A549 treated with AZD2906 at 1 μM for 4 hours (cell line): Measurements from ENCODE around the gene GRAMD1A. TPM values are rescaled to one million over a fixed set of nuclear protein-coding genes. Genes with fewer than 3 reads are reported as not detected.

Experiments
- total RNA-seq: library from RNA; stranded (reverse); fragments of 200-300 nt; extraction: Qiagen RNA extraction; gene quantifications from 5 replicates; pipeline ENCODE4 v1.2.3, GENCODE V29; 2022

Gene GRAMD1A
- 131 to 148 TPM (median 145 TPM) in 5 replicates for total RNA-seq

GRCh38 chr19:34999498-35000337 is at the start of gene GRAMD1A:
TSS of gene GRAMD1A (plus strand) at chr19:35000323. CDS start at chr19:35000479, 156 bp downstream.

GRCh38 chr19:34963573-34964406 is 36.3 kb upstream of the GRAMD1A start, which contains the start of gene ZNF792:
TSS of gene ZNF792 (minus strand) at chr19:34964229. CDS start at chr19:34963662, 567 bp downstream.

GRCh38 chr19:35030257-35031071 is 30.3 kb downstream of the GRAMD1A start, which contains the start of gene SCN1B:
TSS of gene SCN1B (plus strand) at chr19:35030470. CDS start at chr19:35030821, 351 bp downstream.

GRCh38 chr19:35041548-35042055 is 41.5 kb downstream of the GRAMD1A start, which contains the start of gene HPN:
TSS of gene HPN (plus strand) at chr19:35041721. CDS start at chr19:35042507, 786 bp downstream.

Other genes starting within 250 kb of the GRAMD1A start
- gene ZNF599, start 227.1 kb upstream of the GRAMD1A start, total RNA-seq = 2.0 to 3.0 TPM (median 2.7 TPM) in 5 replicates
- 4.4 to 6.0 TPM (median 4.8 TPM) in 5 replicates for gene ZNF30, start 73.4 kb upstream of the GRAMD1A start, total RNA-seq
- gene ZNF792, start 36.1 kb upstream of the GRAMD1A start, total RNA-seq = 1.3 to 2.1 TPM (median 1.5 TPM) in 5 replicates
- gene SCN1B, start 30.1 kb downstream of the GRAMD1A start, total RNA-seq = 11.1 to 20.6 TPM (median 20.1 TPM) in 5 replicates
- 0.08 to 0.11 TPM (median 0.09 TPM) in 5 replicates for gene HPN, start 41.4 kb downstream of the GRAMD1A start, total RNA-seq
- gene FXYD3, start 115.5 kb downstream of the GRAMD1A start, total RNA-seq = 0.50 to 0.91 TPM (median 0.80 TPM) in 5 replicates
- 0.10 to 0.41 TPM (median 0.28 TPM) in 5 replicates for gene LGI4, start 134.7 kb downstream of the GRAMD1A start, total RNA-seq
- 0.10 to 0.83 TPM (median 0.31 TPM) in 5 replicates for gene FXYD1, start 138.5 kb downstream of the GRAMD1A start, total RNA-seq
- 0.13 to 0.27 TPM (median 0.17 TPM) in 4 of 5 replicates, not detected in the other for gene FXYD7, start 142.9 kb downstream of the GRAMD1A start, total RNA-seq
- gene FXYD5, start 154.4 kb downstream of the GRAMD1A start, total RNA-seq = 179 to 222 TPM (median 213 TPM) in 5 replicates
- not detected in 5 replicates for gene FAM187B, start 228.4 kb downstream of the GRAMD1A start, total RNA-seq
- gene LSR, start 248.7 kb downstream of the GRAMD1A start, total RNA-seq = 8.1 to 11.4 TPM (median 9.9 TPM) in 5 replicates